GM21786 (cell line): ENCODE measurements around the gene STK11.
"Not testable (repeated sequence)": the region's sequence is repeated elsewhere in the genome, so short reads cannot be mapped to it uniquely, and the experiment has no call there.

Experiments used
- ATAC-seq: cut with Tn5 transposase; IDR thresholded peaks from one replicate; pipeline ENCODE4 v1.9.1; 2021; ENCODE audit not compliant: unreplicated experiment

STK11 gene

DNA sequence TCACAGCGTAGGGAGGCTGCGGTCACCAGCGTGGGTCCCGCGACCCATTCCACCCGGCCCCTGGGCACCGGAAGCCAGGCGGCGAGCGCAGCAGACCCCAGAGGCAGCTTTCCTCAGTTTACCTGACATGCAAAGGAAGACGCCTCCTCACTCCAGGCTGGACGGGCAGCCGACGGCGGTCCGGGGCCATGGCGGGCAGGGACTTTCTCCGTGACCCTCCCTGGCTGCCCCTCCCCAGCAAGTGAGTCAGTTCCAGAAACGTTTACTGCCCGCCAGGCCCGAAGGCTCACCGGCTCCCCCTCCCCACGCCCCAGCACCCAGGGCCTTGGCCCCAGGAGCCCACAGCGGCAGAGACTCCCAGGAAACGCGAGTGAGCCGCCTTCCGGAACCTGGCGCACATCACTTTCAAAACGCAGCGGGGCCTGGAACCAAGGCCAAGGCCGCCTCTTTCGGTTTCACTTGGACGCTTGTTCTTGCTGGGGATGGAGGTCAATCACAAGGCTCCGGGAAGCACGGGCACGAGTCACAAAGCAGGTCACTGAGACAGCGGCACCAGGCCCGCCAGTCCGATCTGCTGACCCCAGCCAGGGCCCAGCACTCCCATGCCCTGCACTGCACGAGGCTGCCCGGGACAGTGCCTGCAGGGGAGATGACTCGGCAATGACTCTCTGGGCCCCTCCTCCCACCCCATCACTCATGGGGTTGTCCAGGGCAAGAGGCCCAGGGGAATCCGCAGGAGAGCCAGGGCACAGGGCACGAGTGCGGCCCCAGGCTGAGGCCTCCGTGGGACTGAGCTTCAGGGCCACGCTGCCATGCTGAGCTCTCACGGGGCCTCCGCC, 36.8 kb upstream of the STK11 start:
- no peak for ATAC-seq

DNA sequence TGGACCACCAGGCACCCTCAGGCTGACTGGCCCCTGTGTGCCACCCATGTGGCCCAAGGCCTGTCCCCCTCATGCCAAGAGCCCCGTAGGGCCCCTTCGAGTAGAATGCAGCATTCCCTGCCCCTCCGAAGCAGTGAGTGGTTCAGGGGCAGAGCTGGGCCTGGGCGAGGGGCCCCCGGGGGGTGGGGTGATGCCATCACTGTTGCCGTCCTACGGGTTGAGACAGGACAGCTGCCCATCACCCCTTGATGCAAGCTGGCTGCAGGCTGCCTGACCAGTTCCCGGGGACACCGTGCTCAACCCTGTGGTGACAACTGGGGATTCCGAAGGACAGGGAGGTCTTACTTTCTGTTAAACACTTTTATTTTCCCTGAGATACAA, 36.2 kb upstream of the STK11 start:
- no peak for ATAC-seq

DNA sequence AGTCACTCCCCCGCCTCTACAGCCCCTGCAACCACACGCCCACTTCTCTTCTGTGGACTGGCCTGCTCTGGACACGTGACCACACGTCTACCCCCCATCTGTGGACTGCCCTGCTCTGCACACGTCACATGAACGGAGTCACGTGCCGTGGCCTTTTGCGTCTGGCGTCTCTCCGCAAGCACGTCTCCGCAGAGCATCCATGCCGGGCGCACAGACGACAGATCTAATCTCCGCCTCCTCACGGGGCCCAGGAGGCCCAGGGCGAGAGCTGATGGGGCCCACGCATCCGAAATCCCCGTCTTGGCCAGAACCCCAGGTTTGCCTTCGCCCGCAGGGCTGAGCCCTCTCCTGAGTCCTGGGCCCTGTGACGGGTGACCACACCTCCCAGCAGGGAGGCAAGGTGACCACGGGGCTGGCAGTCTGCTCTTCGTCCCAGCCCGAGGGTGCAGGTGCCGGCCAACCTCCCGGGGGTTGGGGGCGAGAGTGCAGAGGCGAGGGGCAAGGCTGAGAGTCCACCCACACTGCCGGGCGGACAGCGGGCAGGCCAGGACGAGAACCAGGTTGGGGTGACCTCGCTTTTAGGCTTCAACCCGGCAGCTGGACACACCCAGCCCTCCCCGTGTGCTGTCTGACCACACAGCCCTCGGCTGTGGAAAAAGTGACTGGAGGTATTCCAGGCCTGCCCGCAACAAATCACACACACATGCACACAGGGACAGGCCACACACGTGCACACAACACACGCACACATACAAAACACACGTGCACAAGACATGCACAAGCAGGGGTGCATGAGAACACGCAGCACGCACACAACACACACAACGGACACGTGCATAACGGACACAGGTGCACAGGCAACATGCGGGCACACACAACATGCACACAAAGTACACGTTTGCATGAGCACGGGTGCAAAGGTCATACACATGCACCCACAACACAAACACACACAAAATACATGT, 35.4 kb upstream of the STK11 start:
- ATAC-seq, result no peak

DNA sequence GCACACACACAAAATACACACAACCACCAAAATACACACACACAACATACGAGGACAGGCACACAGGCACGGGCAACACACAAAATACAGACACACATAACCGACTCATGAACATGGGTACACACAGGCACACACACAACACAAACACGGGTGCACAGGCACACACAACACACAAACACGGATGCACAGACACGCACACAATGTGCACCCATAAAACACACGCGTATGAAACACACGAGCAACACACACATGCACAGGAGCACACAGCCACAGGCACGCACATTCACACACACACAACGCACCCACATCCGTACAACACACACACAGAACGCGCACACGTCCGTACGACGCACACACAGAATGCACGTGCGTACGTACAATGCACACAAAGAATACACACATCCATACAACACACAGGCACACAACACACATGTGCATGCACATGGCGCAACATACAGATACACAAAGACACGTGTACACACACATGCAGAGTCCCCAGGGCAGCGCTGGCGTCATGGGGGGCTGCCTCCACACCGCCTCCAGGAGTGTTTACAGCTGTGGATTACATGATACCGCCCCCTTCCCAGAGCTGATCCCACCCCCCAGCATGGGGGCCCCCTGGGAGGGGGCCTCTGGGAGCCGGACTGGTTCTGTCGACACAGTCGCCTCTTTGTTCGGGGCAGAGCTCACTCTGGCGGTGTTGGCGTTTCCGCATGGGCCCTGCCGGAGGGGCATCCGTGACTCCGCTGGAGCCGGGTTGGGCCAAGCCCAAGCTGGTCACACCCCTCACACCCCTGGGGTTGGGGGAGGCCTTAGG, 34.4 kb upstream of the STK11 start:
- no peak for ATAC-seq

- ATAC-seq, result no peak
Measured at GRCh38 chr19:1171755-1172352, 33.7 kb upstream of the STK11 start.

DNA sequence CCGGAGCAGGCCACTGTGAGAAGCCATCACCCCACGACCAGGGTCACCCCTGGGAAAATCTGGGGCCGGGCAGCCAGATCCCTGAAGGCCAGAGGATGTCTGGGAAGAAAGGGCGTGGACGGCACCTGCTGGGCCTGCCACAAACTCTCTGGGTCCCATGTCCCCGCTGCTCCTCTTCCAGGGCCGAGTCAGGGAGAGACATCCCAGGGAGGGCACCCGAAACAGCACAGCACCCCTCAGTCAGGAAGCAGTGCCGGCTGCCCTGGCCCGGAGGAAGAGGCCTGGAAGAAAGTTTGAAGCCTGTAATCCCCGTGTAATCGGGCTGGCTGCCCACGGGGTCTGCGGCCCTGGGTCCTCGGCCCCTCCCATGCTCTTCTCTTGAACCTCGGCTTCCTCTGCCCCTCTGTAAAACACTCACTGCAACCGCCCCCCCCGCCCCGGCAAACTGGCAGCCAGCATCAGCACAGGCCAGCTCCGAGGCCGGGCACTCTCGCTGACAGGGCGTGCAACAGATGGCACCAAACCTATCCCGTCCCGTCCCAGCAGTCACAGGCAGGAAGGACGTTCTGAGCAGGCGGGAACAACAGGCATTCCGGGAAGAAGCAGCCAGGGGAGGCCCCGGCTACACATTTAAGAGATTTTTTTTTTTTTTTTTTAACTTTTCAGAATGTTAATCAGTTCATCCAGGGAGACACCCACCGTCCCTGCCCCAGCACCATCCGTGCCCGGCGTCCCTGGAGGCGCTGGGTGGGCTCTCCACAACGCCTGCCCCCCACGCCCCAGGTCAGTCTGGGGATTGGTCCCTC, 33.0 kb upstream of the STK11 start:
- ATAC-seq, result no peak

DNA sequence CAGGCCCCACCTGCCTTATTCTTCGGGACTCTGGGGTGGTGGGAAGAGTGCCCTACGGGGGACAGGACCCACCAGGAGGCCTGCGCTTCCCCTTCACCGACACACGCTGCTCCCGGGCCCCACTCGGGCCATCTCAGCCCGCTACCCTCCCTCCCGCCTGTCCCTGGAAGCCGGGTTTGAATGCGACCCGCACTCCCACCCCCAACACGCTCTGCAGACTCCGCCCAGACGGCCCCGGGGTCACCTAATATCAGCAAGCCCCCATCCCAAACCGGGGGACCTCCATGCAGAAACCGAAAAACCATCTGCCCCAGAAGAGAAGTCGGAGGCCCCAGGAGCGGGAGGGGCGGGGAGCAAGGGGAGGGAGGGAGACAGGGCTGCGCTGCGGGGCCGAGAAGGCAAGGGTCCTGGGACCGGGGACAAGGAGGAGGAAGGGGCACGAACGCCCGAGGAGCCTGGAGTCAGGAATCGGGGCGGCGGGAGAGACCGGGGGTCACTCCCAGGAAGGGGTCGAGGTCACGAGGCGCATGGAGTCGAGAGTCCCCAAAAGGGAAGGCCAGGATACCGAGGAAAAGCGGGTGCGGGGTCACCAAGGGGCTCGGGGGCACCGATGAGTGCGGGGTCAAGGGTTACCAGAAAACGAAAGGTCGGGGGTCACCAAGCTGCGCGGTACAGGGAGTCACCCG, 32.3 kb upstream of the STK11 start:
- ATAC-seq, result no peak

GRCh38 chr19:1173845-1174809, 31.5 kb upstream of the STK11 start, which contains the start of gene SBNO2:
TSS of gene SBNO2 (minus strand) at chr19:1174268. CDS start at chr19:1154276, 19,992 bp downstream.
- ATAC-seq, result peak; percentile 58

DNA sequence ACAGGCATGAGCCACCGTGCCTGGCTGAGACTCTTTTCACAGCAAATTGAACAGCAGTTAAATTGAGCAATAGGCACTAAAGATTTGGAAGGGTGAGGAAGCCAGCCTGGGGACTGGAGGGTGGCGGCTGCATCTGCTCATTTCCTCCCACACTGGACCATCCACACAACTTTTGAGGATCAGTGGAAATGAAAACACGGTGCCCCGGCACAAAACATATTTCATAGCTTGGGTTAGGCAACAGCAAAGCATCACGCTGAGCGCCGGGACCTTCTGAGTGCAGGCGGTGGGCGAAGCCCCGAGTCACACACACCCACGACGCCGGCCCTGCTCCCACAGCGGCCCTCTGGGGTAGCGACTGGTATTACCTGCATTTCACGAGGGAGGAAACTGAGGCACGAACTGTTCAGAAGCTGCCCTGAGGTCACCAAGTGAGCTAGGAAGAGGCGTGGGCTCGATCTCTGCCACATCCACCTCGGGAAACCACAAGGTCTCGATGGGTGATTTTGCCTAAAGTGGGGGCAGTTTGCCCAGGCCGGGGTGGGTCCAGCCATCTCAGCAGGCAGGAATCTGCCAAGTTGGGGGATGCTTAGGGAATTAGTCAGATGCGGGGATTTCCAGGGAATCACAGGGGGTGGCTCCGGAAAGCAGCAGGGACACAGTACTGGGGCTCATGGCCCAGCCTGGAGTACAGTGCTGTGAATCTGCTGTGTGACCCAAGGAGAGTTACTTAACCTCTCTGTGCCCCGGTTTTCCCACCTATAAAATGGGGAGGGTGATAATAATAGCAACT, 28.1 kb upstream of the STK11 start:
- ATAC-seq, result no peak

GRCh38 chr19:1181606-1182005, 24.0 kb upstream of the STK11 start:
- no peak for ATAC-seq

DNA sequence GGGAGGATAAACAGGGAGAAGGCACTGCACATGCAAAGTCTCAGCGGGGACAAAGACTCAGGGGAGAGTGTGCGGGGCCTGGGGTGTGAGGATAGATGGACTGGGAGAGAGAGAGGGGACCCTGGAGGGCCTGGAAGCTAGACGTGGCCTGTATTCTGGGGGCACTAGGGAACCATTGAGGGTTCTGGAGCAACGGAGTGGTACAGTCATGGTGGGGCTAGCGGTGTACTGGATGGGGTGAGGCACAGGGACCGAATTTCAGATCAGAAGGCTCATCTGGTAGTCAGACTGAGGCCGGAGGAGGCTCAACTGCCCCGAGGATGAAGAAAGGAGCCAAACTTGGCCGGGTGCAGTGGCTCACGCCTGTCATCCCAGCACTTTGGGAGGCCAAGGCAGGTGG, 23.5 kb upstream of the STK11 start:
- ATAC-seq, result no peak

DNA sequence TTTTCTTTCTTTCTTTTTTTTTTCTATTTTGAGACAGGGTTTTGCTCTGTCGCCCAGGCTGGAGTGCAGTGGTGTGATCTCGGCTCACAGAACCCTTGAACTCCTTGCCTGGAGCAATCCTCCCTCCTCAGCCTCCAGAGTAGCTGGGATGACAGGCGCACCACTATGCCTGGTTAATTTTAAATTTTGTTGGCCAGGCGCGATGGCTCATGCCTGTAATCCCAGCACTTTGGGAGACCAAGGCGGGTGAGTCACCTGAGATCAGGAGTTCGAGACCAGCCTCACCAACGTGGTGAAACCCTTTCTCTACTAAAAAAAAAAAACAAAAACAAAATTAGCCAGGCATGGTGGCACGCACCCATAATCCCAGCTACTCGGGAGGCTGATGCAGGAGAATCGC, 22.9 kb upstream of the STK11 start:
- ATAC-seq, result no peak

DNA sequence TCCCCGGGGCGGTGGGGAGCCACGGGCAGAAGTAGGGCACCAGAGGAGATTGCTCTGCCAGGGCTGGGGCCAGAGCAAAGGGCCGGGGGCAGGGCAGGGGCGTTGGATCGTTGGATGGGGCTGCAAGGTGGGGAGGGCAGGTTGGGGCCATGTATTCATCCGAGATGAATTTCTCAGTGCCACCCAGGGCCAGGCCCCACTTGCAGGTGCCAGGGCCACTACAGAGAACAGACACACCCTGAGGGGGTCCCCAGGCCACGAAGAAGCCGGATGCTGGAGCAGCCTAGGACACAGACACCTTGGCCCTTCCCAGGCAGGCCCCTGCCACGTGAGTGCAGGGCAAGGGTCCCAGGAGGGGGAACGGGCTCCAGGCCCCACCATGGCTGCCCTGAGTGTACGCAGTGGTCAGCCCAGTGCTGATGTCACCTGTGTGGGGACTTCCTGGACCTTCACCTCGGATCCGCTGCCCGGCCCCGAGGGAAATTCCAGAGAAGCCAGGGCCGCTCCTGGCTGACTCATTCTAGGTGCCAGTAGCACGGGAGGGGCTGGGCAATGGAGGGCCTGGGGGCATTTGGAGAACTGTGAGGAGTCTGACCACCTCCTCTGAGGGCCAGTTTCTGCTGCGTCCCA, 21.9 kb upstream of the STK11 start:
- ATAC-seq, result no peak

- no peak for ATAC-seq
Measured at GRCh38 chr19:1189419-1189818, 16.2 kb upstream of the STK11 start.

DNA sequence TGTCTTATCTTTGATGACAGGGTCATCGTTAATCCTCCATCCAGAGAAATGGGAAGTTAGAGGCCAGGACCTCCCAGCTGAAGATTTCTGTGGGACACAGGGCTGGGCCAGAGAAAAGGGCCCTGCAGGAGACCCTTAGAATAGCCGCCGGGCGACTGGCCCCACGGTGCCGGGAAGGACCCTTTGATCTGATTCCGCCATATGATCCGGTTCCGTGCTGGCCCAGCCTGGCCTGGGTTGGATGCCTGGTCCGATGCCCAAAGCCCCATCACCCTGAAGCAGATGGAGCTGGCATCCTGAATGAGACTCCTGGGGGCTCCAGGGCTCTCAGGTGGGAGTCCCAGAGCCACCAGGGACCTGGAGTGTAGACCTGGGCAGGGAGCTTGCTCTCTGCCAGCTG, 6.0 kb upstream of the STK11 start:
- no peak for ATAC-seq

- ATAC-seq, result not testable (repeated sequence)
Measured at GRCh38 chr19:1200614-1201013, 5.0 kb upstream of the STK11 start.
